ENCODE results near the gene LMNA.
"Not testable (repeated sequence)": the region's sequence is repeated elsewhere in the genome, so short reads cannot be mapped to it uniquely, and the experiment has no call there.

LMNA gene

DNA sequence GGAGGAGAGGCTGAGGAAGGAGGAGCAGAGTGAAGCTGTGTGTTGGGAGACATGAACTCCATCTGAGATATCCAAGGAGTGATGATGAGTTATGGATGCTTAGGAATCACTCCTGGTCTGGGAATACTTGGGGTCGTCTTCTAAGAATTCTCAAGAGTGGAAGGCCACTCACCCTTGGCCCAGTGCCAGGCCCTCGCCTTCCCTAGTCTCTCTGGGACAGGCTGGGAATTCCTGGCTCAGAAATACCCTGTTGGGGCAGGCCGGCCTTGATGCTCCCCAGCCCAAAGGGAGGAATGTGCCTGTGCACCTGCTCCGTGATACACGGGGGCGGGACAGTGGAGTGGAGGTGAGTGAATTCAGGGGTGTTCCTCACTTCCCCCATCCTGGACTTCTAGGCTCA, 12.6 kb upstream of the LMNA start:
- DNase-seq = no peak
- in situ Hi-C loops (cut with HindIII; ENCODE audit: low pct_ligation_motif_present, low pct_unique_long_range_greater_than_20kb, low sequenced_read_pairs) = no loop called here

- DNase-seq = no peak
- in situ Hi-C loops (cut with HindIII; ENCODE audit: low pct_ligation_motif_present, low pct_unique_long_range_greater_than_20kb, low sequenced_read_pairs) = no loop called here
These were observed 11.6 kb upstream of the LMNA start for GRCh38 chr1:156102633-156103511.

- in situ Hi-C loops (cut with HindIII; ENCODE audit: low pct_ligation_motif_present, low pct_unique_long_range_greater_than_20kb, low sequenced_read_pairs) = no loop called here
- DNase-seq = no peak
These were observed 11.0 kb upstream of the LMNA start for GRCh38 chr1:156103521-156103947.

DNA sequence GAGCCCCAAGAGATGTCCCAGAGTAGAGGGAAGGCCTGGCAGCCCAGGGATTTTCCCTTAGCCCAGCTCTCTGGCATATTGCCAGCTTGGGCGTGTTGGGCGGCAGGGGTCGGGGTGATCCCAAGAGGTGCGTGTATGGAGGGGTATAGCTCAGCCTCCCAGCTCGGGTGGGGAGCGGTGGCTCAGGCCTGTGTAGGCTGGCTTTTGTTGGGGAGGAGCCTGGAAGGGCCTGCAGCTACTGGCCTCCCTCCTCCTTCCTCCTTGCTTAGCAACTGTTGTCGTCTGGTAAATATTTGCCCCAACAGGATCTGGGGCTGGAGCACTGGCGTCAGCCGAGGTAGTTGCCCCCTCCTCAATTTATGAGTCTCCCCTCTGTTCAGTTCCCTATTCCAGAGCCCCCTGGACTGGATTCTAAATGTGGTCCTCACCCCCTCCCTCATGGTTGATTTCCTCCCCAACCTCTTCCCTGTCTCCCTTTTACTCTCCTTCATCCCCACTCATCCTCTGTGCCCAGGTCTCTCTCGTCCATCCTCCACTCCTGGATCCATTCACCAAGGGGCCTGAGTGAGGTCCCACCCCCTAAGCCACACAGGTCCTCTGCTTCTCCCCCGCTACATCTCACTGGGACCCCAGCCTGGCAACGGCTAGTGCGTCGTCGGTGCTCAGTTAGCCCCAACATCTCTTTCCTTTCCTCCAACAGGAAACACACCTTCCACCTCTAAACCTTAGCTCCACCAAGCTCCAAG, 10.3 kb upstream of the LMNA start:
- in situ Hi-C loops (cut with HindIII; ENCODE audit: low pct_ligation_motif_present, low pct_unique_long_range_greater_than_20kb, low sequenced_read_pairs) = no loop called here
- peak; percentile 62 for DNase-seq

GRCh38 chr1:156104861-156105832, 9.4 kb upstream of the LMNA start:
- in situ Hi-C loops (cut with HindIII; ENCODE audit: low pct_ligation_motif_present, low pct_unique_long_range_greater_than_20kb, low sequenced_read_pairs) = no loop called here
- DNase-seq = peak; percentile 39

GRCh38 chr1:156106624-156107488, 7.7 kb upstream of the LMNA start:
- in situ Hi-C loops (cut with HindIII; ENCODE audit: low pct_ligation_motif_present, low pct_unique_long_range_greater_than_20kb, low sequenced_read_pairs) = no loop called here
- DNase-seq = no peak

DNA sequence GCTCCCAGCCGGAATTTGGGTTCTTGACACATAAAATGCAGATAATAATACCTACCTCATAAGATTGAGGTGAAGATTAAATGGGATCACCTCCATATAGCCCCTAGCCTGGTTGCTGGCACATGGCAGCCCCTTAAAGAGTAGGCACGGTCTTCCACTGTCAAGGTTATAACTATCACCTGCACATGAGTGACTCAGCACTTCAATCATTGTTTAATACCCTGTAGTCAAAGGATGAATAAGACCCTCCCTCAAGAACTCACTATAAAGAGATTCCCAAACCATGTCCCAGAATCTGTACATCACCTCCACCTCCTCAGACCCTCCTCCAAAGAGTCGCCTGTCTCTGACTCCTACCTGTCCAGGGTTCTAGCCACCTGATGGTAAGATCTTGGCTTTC, 6.5 kb upstream of the LMNA start:
- DNase-seq = no peak
- in situ Hi-C loops (cut with HindIII; ENCODE audit: low pct_ligation_motif_present, low pct_unique_long_range_greater_than_20kb, low sequenced_read_pairs) = no loop called here

DNA sequence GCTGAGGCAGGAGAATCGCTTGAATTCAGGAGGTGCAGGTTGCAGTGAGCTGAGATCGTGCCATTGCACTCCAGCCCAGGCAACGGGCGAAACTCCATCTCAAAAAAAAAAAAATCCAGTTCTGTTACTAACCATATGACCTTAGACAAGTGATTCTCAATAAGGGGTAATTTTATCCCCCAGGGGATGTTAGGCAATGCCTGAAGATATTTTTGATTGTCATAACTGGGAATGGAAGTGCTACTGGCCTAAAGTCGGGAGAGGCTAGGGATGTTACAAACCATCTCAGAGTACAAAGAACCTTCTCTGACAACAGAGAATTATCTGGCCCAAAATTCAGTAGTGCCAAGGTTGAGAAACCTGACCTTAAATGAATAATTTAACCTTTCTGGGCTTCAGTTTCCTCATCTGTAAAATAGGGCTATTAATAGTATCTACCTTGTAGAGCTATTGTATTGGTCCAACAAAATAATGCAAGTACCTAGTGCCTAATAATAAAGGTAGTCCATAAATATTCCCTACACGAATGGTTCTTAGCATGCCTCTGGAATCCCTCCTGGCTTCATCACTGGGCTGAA, 5.8 kb upstream of the LMNA start:
- no peak for DNase-seq
- in situ Hi-C loops (cut with HindIII; ENCODE audit: low pct_ligation_motif_present, low pct_unique_long_range_greater_than_20kb, low sequenced_read_pairs) = no loop called here

DNA sequence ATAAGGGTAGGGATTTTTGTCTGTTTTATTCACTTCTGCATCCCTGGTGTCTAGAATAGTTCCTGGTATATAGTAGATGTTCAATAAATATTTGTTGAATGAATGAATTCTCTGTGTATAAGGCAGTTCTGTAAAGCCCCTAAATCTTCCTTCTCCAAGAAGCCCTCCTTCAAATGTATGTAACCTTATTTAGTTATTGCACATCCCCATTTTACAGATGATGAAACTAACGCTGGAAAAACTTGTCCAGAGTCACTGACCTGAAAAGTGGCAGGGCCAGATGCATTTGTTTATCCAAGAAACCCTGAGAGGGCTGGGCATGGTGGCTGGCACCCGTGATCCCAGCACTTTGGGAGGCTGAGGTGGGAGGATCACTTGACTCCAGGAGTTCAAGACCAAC, 4.3 kb upstream of the LMNA start:
- in situ Hi-C loops (cut with HindIII; ENCODE audit: low pct_ligation_motif_present, low pct_unique_long_range_greater_than_20kb, low sequenced_read_pairs) = no loop called here
- no peak for DNase-seq

DNA sequence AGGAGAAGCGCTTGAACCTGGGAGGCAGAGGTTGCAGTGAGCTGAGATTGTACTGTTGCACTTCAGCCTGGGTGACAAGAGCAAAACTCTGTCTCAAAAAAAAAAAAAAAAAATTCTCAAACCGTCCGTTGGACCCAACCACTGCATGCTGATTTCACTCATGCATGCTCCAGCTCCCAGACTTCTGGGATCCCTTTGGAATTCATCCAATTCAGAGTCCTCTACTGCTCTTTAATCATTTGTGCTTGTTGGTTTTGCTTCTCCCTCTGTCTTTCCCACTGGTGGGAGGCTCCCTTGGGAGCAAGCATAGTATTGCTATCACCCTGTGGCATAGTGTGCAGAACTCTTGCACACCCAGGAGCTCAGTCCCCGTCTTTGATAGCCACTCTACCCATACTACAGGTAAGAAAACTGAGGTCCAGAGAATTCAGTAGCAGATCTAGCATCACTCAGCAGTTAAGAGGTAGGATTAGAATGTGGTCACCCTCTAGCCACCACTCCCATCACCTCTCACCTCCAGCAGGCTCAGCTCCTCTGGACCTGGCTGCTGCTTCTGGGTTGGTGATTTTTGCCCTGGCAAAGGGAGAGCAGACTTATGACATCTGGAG, 3.1 kb upstream of the LMNA start:
- peak; percentile 45 for DNase-seq
- in situ Hi-C loops (cut with HindIII; ENCODE audit: low pct_ligation_motif_present, low pct_unique_long_range_greater_than_20kb, low sequenced_read_pairs) = no loop called here

GRCh38 chr1:156112276-156113137, 2.0 kb upstream of the LMNA start:
- in situ Hi-C loops (cut with HindIII; ENCODE audit: low pct_ligation_motif_present, low pct_unique_long_range_greater_than_20kb, low sequenced_read_pairs) = no loop called here
- no peak for DNase-seq

- DNase-seq = no peak
- in situ Hi-C loops (cut with HindIII; ENCODE audit: low pct_ligation_motif_present, low pct_unique_long_range_greater_than_20kb, low sequenced_read_pairs) = no loop called here
These were observed 1.1 kb upstream of the LMNA start for GRCh38 chr1:156113282-156113950.

DNA sequence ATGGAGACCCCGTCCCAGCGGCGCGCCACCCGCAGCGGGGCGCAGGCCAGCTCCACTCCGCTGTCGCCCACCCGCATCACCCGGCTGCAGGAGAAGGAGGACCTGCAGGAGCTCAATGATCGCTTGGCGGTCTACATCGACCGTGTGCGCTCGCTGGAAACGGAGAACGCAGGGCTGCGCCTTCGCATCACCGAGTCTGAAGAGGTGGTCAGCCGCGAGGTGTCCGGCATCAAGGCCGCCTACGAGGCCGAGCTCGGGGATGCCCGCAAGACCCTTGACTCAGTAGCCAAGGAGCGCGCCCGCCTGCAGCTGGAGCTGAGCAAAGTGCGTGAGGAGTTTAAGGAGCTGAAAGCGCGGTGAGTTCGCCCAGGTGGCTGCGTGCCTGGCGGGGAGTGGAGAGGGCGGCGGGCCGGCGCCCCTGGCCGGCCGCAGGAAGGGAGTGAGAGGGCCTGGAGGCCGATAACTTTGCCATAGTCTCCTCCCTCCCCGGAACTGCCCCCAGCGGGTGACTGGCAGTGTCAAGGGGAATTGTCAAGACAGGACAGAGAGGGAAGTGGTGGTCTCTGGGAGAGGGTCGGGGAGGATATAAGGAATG, 505 bp downstream of the LMNA start:
- DNase-seq = peak; percentile 43
- in situ Hi-C loops (cut with HindIII; ENCODE audit: low pct_ligation_motif_present, low pct_unique_long_range_greater_than_20kb, low sequenced_read_pairs) = no loop called here

DNA sequence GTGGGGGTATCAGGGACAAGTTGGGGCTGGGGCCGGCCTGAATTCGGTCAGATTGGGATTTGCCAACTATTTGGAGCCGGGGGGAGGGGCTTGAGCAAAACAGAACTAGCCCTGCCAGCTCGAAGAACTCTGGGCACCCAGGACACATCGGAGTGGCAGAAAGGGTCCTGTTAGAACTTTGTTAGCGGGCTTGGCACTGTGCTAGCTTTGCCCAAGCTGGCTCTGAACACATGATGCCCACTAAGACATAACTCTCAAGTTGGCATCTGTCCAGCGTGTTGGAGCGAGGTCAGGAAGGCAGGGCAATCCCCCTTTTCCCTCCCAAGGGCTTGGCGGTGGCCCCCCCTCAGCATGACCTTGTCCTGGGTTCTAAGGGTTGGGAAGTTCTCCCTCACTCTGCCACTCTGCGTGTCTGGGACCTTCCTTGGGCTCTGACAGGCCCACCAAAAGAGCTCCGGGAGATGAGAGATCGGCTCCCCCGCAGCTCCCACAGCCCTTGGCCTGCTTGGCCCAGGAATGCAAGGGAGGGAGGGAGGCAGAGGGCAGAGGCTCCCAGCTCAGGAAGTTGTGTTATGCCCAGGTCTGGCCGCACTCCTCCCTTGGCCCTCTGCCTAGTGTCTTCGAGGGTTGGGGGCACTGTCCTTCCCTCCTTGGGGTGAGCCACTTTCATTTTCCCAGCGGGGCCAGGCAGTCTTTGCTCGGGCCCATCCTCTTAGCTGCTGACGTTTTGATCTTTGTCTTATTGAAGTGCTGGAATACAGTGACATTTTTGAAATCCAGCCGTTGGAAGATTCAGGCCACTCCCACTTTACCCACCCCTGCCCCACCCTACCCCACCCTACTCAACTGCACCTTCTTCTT, 1.2 kb downstream of the LMNA start:
- in situ Hi-C loops (cut with HindIII; ENCODE audit: low pct_ligation_motif_present, low pct_unique_long_range_greater_than_20kb, low sequenced_read_pairs) = no loop called here
- peak; percentile 83 for DNase-seq

DNA sequence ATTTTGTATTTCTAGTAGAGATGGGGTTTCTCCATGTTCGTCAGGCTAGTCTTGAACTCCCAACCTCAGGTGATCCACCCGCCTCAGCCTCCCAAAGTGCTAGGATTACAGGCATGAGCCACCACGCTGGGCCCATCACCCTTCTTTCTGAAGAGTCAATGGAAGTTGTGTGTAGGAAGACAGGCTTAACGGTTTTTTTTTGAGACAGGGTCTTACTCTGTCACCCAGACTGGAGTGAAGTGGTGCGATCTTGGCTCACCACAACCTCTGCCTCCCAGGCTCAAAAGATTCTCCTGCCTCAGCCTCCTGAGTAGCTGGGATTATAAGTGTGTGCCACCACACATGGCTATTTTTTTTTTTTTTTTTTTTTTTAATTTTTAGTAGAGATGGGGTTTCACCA, 2.2 kb downstream of the LMNA start:
- DNase-seq; in situ Hi-C loops (cut with HindIII; ENCODE audit: low pct_ligation_motif_present, low pct_unique_long_range_greater_than_20kb, low sequenced_read_pairs): not testable (repeated sequence)
